Stimulated activated naive CD4-positive, alpha-beta T cell treated with Interleukin-2 at 50 U/mL for 16 hours (primary cell): Measurements from ENCODE around the gene CCDC51.
"Not testable (repeated sequence)": the region's sequence is repeated elsewhere in the genome, so short reads cannot be mapped to it uniquely, and the experiment has no call there.

Source experiments
- DNase-seq: peaks from one replicate; lab custom pipeline; 2025; lab: John Stamatoyannopoulos, UW

The CCDC51 gene

GRCh38 chr3:48405971-48406370, 33.9 kb downstream of the CCDC51 start:
- no peak for DNase-seq

GRCh38 chr3:48405343-48405881, 34.5 kb downstream of the CCDC51 start:
- DNase-seq, result no peak

GRCh38 chr3:48404440-48405342, 35.2 kb downstream of the CCDC51 start:
- no peak for DNase-seq

GRCh38 chr3:48403533-48404439, 36.1 kb downstream of the CCDC51 start:
- no peak for DNase-seq

GRCh38 chr3:48402907-48403306, 37.0 kb downstream of the CCDC51 start:
- DNase-seq, result no peak

GRCh38 chr3:48402281-48402732, 37.6 kb downstream of the CCDC51 start:
- DNase-seq, result no peak

GRCh38 chr3:48401434-48401901, 38.5 kb downstream of the CCDC51 start:
- not testable (repeated sequence) for DNase-seq

GRCh38 chr3:48400824-48401433, 39.0 kb downstream of the CCDC51 start:
- DNase-seq, result peak; percentile 29

GRCh38 chr3:48399387-48400172, 40.3 kb downstream of the CCDC51 start:
- DNase-seq, result no peak

- DNase-seq, result no peak
These were observed 41.1 kb downstream of the CCDC51 start for GRCh38 chr3:48398701-48399386.

GRCh38 chr3:48397767-48398681, 41.9 kb downstream of the CCDC51 start:
- no peak for DNase-seq

- DNase-seq, result no peak
These were observed 44.2 kb downstream of the CCDC51 start for GRCh38 chr3:48395714-48396113.

- DNase-seq, result no peak
These were observed 45.5 kb downstream of the CCDC51 start for GRCh38 chr3:48394391-48394790.

GRCh38 chr3:48388966-48389365, 51.0 kb downstream of the CCDC51 start:
- no peak for DNase-seq

GRCh38 chr3:48387634-48388033, 52.3 kb downstream of the CCDC51 start:
- no peak for DNase-seq
